ENCODE measurements around the gene ANKRD29.

GRCh38 chr18:23641937-23642666 lies 20.6 kb downstream of the ANKRD29 start:
- TF ChIP-seq CTCF (IDR thresholded peaks at IDR 0.05) (no peak), POLR2A (IDR thresholded peaks at IDR 0.05) (no peak)

All from testis (tissue), 2 donors.